HAP-1 (cell line): ENCODE results near the gene IL34.

Experiments
- DNase-seq, 2 experiments: peaks; one replicate each; pipeline ENCODE4 v3.0.0-alpha.2; 2016 to 2020; ENCODE audit warnings: low spot score in 2 of 2
- H3K27me3 ChIP-seq: fragments of 250-450 bp; sonication (Bioruptor Pico); 2 replicates; pipeline ENCODE4 v1.5.1; 2020; ENCODE audit warnings: low read depth, mild to moderate bottlenecking, moderate library complexity
- H3K36me3 ChIP-seq: fragments of 250-450 bp; sonication (Bioruptor Pico); replicated peaks from 2 replicates; pipeline ENCODE4 v1.5.1; 2020; ENCODE audit warnings: mild to moderate bottlenecking
- H3K4me1 ChIP-seq: fragments of 250-450 bp; sonication (Bioruptor Pico); 2 replicates; pipeline ENCODE4 v1.5.1; 2020; ENCODE audit warnings: mild to moderate bottlenecking
- H3K4me3 ChIP-seq: fragments of 250-450 bp; sonication (Bioruptor Pico); 2 replicates; pipeline ENCODE4 v1.5.1; 2020; ENCODE audit warnings: mild to moderate bottlenecking, moderate library complexity
- H3K9me3 ChIP-seq: fragments of 250-450 bp; sonication (Bioruptor Pico); 2 replicates; pipeline ENCODE4 v1.5.1; 2020; ENCODE audit warnings: mild to moderate bottlenecking, moderate library complexity
- in situ Hi-C: fragments of 300-500 bp; cut with MboI; formaldehyde crosslinking; loops from 3 replicates; pipeline ENCODE4 v1.14.3; 2020; ENCODE audit warnings: low sequenced_read_pairs, inconsistent platforms, mixed read lengths

The IL34 gene

GRCh38 chr16:70688246-70688742, 41.9 kb downstream of the IL34 start:
- in situ Hi-C loops = no loop called here
- DNase-seq = no peak
- H3K4me3 ChIP-seq = no peak overlapping the region
- no peaks in the 10 kb centered on the region for H3K36me3 ChIP-seq
- H3K27me3 ChIP-seq = no peaks in the 10 kb centered on the region
- H3K9me3 ChIP-seq = no peaks in the 10 kb centered on the region
- H3K4me1 ChIP-seq = no peaks in the 10 kb centered on the region; the same call in 1 of the 2 replicates

- H3K9me3 ChIP-seq = no peaks in the 10 kb centered on the region
- no peak for DNase-seq
- no peaks in the 10 kb centered on the region; the same call in 1 of the 2 replicates for H3K4me1 ChIP-seq
- H3K27me3 ChIP-seq = no peaks in the 10 kb centered on the region
- no peak overlapping the region for H3K4me3 ChIP-seq
- H3K36me3 ChIP-seq = no peaks in the 10 kb centered on the region
- in situ Hi-C loops = no loop called here
Observed at GRCh38 chr16:70689035-70689969, 42.9 kb downstream of the IL34 start.

DNA sequence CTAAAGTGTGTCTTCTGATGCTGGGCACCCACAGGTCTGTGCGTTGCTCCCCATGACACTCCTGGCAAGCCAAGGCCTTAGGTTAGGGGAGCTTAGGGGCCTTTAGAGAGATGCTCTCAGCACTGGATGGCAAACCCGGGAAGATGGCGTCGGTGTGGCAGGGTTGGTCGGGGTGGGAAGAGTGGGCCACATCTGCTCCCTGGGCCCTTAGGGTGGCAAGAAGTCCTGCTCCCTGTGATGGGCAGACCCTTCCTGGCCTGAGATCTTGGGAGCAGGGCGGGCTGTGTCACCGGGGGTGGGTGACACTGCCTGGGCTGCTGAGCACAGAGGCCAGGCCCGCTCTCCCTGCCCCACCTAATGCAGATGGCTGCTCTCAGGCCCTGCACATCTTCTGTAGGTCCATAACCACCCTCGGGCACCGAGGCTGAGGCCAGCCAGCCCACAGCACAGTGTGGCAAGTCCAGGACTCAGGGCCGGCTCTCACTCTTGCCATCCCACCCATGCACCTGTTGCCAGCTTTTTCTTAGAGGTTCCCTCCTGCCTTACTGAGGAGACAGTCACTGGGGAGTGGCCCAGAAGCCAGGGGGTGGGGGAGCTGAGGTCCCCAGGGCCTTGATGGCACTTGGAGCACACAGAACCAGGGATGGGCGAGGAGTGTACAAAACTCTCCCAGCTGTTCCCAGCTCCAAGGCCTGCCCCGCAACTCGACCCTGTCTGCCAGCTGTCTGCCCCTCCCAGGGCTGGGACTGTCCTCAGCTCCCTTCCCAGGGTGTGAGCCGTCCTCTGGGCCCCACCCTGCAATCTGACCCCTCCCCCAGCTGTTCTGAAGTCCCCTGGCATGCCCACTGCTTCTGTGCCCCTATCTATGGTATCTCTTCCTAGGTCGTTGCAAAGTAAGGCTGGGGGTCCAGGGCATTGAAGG, 43.9 kb downstream of the IL34 start:
- H3K4me1 ChIP-seq = no peaks in the 10 kb centered on the region; the same call in 1 of the 2 replicates
- in situ Hi-C loops = no loop called here
- DNase-seq = no peak
- H3K27me3 ChIP-seq = no peaks in the 10 kb centered on the region
- H3K4me3 ChIP-seq = no peak overlapping the region
- no peaks in the 10 kb centered on the region for H3K36me3 ChIP-seq
- H3K9me3 ChIP-seq = no peaks in the 10 kb centered on the region

GRCh38 chr16:70691223-70692129, 45.1 kb downstream of the IL34 start:
- no peaks in the 10 kb centered on the region for H3K27me3 ChIP-seq
- H3K36me3 ChIP-seq = no peaks in the 10 kb centered on the region
- in situ Hi-C loops = no loop called here
- H3K4me1 ChIP-seq = no peaks in the 10 kb centered on the region; the same call in 1 of the 2 replicates
- DNase-seq = no peak
- no peaks in the 10 kb centered on the region for H3K9me3 ChIP-seq
- no peak overlapping the region for H3K4me3 ChIP-seq

DNA sequence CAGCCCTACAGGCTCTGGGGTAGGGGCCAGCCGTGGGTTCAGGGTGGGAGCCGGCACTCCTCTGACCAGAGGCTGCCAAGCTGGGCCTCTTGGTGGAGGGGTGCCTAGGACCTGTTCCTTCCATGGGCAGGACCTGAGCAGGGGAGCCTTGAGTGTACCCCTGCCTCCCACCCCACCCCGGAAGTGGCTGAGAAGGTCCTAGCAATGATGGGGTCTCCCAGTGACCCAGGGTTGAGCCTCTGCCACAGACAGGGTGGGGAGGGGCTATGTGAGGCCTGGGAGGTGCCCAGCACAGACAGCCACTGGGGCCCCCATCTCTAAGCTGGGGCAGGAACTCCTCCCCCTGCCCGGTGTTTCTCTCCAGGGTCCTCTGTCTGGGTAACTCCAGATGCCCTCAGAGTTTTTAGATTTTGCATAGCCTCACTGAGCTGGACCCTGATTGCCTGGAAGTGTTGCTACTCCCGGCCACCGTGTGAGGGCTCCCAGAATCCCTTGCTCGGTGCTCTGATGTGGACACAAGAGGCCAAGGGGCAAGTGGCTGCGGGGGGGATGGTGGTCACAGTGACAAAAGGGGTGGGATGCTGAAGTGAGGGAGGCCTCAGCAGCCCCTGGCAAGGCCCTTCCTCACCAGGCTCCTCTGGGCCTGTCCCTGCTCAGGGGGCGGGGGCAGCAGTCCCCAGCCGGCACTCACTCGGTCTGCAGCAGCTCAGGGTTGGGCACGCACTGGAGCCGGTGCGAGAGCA, 45.9 kb downstream of the IL34 start:
- H3K9me3 ChIP-seq = no peaks in the 10 kb centered on the region
- no peaks in the 10 kb centered on the region for H3K4me1 ChIP-seq
- no peak for DNase-seq
- H3K4me3 ChIP-seq = no peak overlapping the region
- in situ Hi-C loops = no loop called here
- no peaks in the 10 kb centered on the region for H3K36me3 ChIP-seq
- H3K27me3 ChIP-seq = no peaks in the 10 kb centered on the region

DNA sequence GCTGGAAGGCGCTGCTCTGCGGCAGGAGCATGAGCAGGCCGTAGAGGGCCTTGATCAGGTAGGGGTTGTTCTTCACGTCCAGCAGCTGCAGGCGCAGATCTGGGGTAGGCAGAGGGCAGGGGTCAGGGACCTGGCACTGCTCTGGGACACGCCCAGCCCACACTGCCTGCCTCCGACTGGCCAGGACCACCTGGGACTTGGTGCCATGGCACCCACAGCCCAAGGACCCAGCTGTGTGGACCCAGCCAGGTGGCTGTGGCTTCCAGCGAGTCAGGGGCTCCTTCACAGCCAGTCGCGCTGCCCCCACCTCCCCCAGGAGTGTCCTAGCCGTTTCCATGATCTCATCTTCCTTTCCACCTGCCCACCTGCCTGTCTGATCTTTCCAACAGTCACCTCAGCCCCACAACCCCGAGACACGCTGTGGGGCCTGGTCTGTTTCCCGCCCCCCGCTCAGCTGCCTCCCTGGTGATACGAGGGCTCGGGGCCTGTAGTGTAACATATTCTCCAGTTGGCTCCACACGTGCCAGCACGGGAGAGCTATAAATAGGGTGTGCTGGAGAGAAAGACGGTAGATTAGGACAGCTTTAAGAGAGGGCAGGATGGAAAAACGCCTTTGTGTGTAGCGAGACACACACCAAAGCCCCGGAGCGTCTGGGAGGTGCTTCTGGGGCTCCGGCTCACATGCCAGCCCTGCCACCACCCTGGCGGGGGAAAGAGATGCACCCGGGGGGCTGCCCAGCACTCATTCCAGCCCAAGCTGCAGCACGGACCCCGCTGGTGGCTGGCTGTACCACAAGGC, 46.7 kb downstream of the IL34 start:
- in situ Hi-C loops = no loop called here

DNA sequence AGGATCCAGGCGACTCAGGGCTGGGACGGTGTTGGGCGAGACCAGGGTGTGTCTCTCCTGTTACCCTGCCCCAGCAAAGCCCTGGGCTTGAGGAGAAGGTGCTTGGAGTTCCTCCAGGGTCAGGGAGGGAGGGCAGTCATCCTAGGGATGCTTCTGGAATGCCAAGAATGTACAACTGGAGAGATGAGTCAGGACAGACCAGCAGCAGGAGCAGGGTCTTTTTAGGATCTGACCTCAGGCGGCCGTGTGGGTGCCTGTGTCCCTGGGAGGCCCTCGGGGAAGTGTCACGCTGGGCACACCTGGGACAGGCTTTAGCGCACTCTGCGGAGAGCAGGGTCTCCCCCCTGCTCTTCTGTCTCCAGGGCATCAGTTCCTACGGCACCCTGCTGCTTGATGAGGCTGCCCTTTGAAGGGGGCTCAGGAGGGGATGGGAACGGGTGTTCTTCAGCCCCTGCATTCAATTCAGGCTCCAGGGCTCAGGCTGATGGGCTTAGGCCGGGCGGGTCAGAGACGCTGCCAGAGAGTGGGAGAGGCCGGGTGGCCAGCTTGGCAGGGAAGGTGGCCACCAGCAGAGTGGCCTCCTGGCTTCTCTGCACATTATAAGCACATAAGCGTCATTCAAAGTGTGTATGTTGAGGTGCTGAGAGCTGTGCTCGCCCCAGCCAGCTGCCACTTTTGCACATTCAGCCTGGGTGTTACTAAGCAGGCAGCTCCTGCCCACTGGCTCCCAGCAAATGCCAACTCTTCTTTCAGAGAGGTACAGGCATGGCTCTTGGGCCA, 47.9 kb downstream of the IL34 start:
- Histone ChIP-seq H3K36me3 (no peaks in the 10 kb centered on the region), H3K4me3 (no peak overlapping the region), H3K27me3 (no peaks in the 10 kb centered on the region), H3K9me3 (no peaks in the 10 kb centered on the region), H3K4me1 (no peaks in the 10 kb centered on the region)
- in situ Hi-C loops = no loop called here
- DNase-seq = no peak

More for the DNA sequence above, 46.7 kb downstream of the IL34 start:
- Histone ChIP-seq H3K4me1 (no peaks in the 10 kb centered on the region), H3K9me3 (no peaks in the 10 kb centered on the region), H3K36me3 (no peaks in the 10 kb centered on the region), H3K4me3 (no peak overlapping the region), H3K27me3 (no peaks in the 10 kb centered on the region)
- no peak for DNase-seq

- H3K36me3 ChIP-seq = no peaks in the 10 kb centered on the region
- in situ Hi-C loops = no loop called here
- no peak overlapping the region for H3K4me3 ChIP-seq
- no peaks in the 10 kb centered on the region for H3K27me3 ChIP-seq
- H3K9me3 ChIP-seq = no peaks in the 10 kb centered on the region
- DNase-seq = no peak
- H3K4me1 ChIP-seq = no peaks in the 10 kb centered on the region
Observed at GRCh38 chr16:70694868-70695218, 48.5 kb downstream of the IL34 start.

- no peak overlapping the region for H3K4me3 ChIP-seq
- no peaks in the 10 kb centered on the region for H3K9me3 ChIP-seq
- H3K4me1 ChIP-seq = no peaks in the 10 kb centered on the region
- no peaks in the 10 kb centered on the region for H3K36me3 ChIP-seq
- H3K27me3 ChIP-seq = no peaks in the 10 kb centered on the region
- in situ Hi-C loops = no loop called here
- no peak for DNase-seq
Observed at GRCh38 chr16:70695331-70696070, 49.1 kb downstream of the IL34 start.

DNA sequence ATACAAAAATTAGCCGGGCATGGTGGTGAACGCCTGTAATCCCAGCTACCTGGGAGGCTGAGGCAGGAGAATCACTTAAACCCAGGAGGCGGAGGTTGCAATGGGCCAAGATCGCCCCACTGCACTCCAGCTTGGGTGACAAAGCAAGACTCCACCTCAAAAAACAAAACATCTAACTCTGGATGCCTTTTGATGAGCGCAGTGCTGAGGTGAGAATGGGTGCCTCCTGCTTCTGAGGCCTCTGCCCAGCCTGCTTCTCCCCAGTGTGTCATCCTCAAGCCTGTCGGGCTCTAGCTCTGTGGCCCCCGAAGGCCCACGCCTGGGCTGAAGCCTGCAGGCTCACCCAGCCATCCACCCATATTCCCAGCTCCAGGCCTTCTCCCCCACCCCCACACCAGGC, 50.0 kb downstream of the IL34 start:
- no peak for DNase-seq
- in situ Hi-C loops = no loop called here
- H3K9me3 ChIP-seq = no peaks in the 10 kb centered on the region
- no peaks in the 10 kb centered on the region for H3K27me3 ChIP-seq
- H3K4me1 ChIP-seq = no peaks in the 10 kb centered on the region
- H3K36me3 ChIP-seq = no peaks in the 10 kb centered on the region
- H3K4me3 ChIP-seq = no peak overlapping the region

DNA sequence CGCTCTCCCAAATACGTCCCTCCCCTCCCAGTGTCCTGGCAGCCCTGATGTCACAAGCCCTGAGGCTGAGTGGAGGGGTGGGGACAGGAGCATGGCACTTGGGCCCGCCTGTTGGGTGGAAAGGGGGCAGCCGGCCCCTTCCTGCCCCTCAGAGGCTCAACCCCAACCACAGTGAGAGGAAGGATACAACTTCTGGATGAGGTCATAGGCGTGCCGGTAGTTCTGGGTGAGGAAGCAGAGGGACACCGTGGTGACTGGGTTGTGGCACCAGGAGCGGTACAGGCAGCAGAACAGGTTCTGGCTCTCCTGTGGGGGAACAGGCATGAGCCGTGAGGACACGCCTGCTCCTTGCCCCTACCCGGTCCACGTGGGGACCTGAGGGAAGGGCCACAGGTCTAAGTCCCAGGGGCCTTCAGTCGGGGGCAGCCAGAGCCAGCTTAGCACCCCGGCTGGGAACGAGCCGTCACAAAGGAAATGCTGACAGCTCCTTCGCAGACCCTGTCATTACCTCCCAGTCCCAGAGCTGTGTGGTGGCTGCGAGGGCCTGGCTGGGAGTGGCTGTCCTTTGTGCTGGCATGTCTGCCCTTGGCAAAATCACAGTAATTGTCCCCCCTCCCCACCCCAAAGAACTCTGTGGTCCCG, 50.7 kb downstream of the IL34 start:
- Histone ChIP-seq H3K4me1 (no peaks in the 10 kb centered on the region), H3K36me3 (no peaks in the 10 kb centered on the region), H3K9me3 (no peaks in the 10 kb centered on the region), H3K4me3 (no peak overlapping the region), H3K27me3 (no peaks in the 10 kb centered on the region)
- in situ Hi-C loops = no loop called here
- DNase-seq = no peak
